NCI-H1694 (cell line): ENCODE measurements around the gene DYRK1A.
A peak's percentile ranks its signal among the peaks of the same experiment; 100 is the strongest.

Experiments used
- DNase-seq: peaks from one replicate; lab custom pipeline; 2025; lab: John Stamatoyannopoulos, UW

DYRK1A gene

GRCh38 chr21:37450445-37450941 is 83.9 kb downstream of the DYRK1A start:
- no peak for DNase-seq

DNA sequence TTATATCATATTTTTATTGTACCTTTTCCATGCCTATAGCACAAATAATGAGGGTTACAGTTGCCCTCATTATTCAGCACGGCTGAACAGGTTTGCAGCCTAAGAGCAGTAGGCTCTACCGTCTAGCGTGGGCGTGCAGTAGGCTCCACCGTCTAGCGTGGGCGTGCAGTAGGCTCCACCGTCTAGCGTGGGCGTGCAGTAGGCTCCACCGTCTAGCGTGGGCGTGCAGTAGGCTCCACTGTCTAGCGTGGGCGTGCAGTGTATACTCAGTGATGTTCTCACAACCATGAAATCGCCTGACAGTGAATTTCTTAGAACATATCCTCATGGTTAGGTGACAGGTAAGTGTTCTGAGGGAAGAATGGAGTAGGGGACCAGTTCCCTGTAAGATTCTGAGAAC is 84.9 kb downstream of the DYRK1A start:
- DNase-seq, result no peak

DNA sequence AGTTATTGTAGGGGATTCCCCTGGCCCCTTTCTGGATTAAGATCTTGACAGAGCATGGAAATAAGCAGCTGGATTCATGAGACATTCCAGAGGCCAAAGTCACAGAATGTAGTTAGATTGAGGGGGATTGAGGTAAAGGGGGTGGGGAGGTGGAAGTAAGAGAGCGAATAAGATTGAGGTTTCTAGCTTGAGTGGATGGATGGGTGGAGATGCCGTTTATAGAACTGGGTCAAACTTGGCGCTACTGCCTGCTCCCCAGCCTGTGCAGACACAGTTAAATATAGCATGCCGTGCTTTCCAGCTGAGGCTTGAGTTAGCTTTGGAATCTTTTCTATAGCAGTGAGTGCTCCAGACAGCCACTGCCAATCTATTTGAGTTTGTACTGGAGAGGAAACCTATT is 85.7 kb downstream of the DYRK1A start:
- no peak for DNase-seq

DNA sequence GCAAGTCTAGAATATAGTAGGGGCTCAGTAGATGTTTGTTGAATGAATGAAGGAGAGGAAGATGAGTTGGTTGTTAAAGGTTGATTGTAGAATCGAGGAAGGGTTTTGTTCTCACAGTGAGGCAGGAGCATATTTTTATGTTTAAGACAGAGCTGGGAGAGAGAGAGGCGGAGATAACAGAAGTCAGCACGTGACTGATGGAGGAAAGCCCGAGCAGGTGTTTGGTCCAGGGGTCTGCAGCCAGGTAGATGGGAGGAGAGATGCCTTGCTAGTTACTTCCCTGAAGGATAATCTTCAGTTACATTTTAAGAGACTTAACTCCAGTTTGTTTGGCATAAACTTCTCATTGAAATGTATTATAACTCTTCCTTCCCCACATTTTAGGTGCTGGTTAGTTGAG is 86.8 kb downstream of the DYRK1A start:
- DNase-seq, result no peak

DNA sequence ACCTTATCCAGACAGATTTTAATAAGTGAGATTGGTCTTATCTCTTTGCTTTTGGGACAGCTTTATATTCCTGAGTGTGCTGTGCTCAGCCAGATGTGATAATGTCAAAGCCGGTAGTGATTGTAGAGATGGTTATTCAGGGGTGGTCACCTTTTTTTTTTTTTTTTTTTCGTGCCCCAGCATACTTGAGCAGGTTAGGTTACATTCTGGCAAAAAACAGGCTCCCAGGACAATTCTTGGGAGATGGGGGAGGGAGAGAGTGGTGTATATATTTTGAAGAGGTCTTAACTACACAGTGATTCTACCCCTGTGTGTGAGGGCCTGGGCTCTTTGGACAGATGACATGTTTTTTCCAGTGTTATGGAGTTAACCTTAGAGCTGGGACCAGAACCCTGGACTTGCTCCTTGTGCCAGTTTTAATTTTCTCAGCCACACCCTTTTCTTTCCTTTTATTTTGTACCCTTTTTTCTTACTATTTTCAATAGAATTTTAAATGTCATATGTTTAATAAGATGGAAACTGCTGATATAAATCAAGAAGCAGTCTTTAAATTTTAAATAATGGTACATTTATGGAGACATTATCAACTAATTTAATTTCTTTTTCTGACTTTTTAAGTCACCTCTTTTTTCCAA is 88.4 kb downstream of the DYRK1A start:
- DNase-seq, result no peak

DNA sequence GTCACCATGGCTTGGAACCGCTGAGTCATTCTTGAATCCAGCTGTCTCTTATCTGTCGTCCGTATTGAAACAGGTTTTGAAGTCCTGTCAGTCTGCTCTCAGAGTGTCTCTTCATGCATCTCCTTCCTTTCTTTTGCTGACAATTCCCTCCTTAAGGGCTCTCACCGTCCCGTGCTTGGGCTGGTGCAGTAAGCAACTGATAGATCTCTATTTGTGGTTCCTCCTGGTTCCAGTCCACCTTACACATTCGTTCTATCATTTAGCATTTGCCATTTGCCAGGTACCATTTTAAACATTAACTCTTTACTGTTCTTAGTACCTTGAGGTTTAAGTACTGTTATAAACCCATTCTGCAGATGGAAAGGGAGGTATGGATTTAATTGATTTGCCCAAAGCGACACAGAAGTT is 88.9 kb downstream of the DYRK1A start:
- no peak for DNase-seq

DNA sequence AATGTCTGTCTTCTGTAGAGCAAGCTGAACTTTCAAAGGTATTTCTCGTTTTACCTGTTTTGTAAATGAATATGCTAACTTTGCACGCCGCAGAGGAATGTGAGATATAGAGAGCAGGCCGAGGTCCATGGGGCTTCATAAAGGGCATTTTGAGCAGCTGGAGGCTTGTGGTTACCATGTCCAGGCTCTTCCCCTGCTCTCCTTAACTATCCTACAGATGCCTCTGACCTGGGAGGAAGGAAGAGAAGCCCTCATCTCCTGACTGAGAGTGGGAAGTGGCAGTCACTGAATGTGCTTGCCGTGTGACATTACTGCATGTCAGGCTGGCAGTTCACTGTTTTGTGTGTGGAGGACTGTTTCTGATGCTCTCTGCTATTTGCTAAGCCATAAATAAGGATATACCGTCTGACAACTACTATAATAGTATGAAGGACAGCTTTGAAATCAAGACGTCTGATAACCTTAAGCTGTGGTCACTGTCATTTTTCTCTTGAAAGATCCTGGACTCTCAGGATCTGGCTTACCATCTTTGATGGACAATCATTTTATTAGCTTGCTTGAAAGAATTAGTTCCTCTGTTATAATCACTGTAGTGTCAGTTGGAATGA is 92.2 kb downstream of the DYRK1A start:
- DNase-seq, result no peak

- no peak for DNase-seq
Measured at GRCh38 chr21:37459575-37459974, 93.0 kb downstream of the DYRK1A start.

DNA sequence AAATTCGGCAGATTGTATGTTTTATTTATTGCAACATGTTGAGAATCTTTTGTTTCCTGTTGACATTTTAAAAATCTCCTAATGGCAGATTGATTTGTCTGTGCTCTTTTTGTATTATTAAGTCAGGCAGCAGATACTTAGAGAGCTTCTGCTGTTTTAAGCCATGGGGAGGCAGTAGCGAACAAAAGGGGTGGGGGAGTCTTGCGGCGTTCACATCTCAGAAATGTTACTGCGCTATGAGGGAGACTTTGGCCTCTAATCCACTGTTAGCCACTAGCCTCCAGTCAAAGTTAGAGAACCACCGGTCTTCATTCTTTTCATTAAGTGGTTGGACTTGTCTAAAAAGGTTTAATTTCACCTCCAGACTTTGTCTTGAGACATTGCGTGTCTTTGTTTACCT is 93.6 kb downstream of the DYRK1A start:
- no peak for DNase-seq

DNA sequence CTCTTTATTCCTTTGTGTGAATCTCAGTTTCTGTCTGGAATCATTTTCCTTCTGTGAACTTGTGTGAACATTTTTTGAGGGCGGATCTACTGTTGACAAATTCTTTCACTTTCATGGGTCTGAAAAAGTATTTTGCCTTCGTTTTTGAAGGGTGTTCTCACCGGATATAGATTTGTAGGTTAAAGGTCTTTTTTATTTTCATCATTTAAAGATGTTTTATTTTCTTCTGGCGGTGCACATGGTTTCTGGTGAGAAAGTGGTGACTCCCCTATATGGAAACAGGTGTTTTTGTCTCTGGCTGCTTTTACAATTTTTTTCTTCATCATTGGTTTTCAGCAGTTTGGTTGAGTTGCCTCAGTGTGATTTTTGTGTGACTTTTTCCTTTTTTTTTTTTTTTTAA is 94.9 kb downstream of the DYRK1A start:
- no peak for DNase-seq

DNA sequence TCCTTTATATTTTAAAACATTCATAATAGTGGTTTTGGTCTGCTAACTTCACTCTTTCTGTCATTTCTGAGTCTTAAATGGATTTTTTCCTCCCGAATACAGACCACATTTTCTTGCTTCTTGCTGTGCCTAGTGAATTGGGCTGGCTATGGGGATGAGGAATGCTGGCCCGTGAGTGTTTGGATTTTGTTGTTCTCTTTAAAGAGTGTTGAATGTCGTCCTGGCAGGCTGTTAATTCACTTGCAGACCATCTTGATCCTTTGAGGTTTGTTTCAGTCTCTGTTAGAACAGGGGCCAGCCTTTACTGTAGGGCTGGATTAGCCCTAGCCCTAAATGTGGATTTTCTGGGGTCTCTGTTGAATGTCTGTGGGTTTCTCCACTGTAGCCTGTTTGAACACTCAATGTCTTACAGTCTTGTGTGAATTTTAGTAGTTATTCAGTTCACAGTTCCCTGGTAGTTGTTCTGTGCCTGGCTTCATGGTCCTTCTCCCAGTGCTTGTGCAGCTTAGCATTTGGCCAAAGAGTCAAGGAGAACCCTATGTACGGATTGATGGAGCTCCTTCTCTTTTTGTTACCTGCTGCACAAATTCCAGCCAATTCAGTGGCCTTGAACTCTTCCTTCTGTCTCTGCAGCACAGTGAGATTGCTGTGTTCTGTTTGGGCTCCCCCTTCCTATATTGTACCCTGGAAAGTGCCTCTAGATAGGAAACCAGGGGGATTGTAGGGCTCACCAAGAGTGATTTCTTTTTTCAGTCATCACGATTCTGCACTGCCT is 95.7 kb downstream of the DYRK1A start:
- DNase-seq, result no peak

DNA sequence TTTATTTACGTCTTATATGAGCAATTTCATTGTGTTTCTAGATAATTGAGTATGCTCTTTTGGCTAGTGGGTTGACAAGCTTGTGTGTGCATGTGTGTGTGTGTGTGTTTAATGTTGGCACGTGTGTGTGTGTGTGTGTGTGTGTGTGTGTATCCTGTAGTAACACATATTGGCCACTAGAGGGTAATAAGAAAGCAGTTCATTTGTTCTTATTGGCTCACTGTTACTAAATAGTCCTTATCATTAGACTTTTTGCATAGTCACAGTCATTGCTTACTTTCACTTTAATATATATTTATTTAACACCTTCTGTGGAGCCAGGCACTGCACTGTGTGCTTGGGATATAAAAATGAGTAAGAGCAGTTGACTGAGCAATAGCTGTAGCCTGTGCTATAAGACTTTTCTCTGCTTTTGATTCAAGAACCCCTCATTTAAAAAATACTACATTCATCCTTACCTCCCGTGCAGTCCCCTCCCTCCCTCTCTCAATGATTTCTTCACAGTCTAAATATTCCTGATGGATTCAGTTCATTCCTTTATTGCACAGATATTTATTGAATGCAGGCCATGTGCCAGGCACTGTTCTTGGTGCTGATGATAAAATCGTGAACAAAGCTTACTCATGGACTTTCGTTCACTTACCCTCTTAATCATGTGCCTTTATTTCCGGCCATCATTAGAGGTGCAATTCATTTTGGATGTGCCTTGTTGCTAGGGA is 96.7 kb downstream of the DYRK1A start:
- peak; percentile 33 for DNase-seq

- DNase-seq, result no peak
Measured at GRCh38 chr21:37467082-37467481, 100.5 kb downstream of the DYRK1A start.

DNA sequence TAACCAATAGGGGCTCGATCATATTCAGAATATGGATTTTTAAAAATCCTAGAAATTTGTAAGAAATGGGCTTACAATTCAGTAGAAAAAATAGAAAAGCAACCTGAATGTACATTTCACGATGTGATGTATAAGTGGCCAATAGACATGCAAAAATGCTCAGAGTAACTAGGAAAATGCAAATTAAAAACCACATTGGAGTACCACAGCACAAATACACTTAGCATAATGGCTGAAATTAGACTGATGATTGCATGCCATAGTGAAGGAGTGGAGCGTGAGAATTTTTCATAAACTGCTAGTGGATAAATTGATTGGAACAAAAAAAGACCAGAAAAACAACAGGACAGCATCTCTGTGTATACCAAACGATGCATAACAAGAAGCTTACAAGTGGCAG is 102.3 kb downstream of the DYRK1A start:
- no peak for DNase-seq

DNA sequence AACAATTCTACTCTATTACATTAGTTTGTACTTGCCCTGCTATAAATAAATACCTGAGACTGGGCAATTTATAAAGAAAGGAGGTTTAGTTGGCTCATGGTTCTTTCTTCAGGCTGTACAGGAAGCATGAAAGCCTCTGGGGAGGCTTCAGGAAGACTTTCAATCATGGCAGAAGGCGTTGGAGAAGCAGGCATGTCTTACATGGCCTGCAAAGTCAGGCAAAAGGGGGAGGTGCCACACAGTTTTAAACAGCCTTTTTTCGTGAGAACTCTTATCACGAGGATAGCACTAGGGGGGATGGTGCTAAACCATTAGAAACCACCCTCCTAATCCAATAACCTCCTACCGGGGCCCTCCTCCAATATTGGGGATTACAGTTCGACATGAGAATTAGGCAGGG is 102.9 kb downstream of the DYRK1A start:
- no peak for DNase-seq

GRCh38 chr21:37472581-37472980 is 106.0 kb downstream of the DYRK1A start:
- DNase-seq, result no peak

GRCh38 chr21:37473491-37473890 is 106.9 kb downstream of the DYRK1A start:
- DNase-seq, result no peak

DNA sequence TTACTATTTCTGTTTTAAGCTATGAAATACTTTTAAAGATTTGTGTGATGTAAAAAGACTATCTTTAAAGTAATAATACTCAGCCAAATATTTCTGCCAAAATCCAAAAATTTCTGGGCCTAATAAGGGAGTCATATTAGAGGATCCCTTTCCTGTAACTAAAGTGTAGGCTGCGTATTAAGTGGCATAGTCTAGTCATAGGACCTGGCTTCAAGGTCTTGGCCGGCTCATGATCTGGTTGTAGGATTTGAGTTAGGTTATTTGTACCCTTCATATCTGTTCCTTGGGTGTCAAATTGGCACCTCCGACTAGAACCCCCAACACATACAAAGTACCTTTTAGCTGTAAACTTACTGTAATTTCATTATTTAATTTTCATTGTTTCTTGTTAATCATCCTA is 107.8 kb downstream of the DYRK1A start:
- no peak for DNase-seq

DNA sequence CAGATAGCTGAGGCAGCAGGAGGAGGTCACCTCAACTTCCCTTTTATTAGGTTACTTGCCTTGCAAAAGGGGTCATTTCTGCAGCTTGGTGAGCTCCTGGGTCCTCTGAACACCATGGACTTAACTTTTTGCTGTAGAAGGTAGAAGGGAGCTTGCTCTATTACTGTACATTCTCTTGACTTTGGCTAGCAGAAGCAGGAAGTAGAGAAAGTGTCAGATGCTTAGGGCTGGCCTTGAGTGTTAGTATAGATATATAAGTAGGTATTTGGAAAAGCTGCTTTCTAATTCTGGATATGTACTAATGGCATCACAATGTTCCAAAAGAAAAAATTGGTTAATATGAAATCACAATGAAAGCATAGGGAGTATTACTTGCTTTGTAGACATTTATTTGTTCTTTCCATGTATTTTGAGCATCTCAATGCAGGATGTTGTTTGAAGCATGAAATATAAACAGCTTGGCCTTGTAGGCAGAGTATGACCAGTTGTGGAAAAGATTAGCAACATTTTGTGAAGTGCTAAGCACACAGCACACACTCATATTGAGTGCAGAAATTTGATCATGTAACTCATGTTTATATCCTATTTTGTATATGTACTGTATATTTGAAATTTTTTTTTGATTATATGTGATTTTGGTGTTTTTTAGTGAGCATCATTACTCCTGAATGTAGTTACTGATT is 108.8 kb downstream of the DYRK1A start:
- no peak for DNase-seq

GRCh38 chr21:37478794-37479193 is 112.2 kb downstream of the DYRK1A start:
- DNase-seq, result no peak

DNA sequence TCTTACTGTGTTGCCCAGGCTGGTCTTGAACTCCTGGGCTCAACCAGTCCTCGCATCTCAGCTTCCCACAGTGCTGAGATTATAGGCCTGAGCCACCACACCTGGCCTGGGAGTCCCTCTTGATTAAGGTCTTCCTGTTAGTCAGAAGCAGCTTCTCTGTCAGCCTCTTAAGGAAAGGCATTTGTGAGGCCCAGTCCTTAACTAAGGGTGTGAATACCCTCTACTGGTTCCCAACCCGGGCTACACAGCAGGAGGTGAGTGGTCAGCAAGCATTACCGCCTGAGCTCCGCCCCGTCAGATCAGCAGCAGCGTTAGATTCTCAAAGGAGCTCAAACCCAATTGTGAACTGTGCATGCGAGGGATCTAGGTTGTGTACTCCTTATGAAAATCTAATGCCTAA is 117.2 kb downstream of the DYRK1A start:
- DNase-seq, result no peak
